Skeletal muscle satellite cell (primary cell): Measurements from ENCODE around the gene THBS4. TPM values are rescaled to one million over a fixed set of nuclear protein-coding genes. Genes with fewer than 3 reads are reported as not detected.

Source experiments
- H3K27me3 ChIP-seq: 2 replicates; pipeline ENCODE4 v1.7.0; 2013; ENCODE audit warnings: low read length; ENCODE audit not compliant: control insufficient read depth, insufficient read depth
- H3K36me3 ChIP-seq: 2 replicates; pipeline ENCODE4 v1.7.0; 2013; ENCODE audit warnings: mild to moderate bottlenecking, control low read depth, low read length; ENCODE audit not compliant: insufficient read depth
- H3K4me1 ChIP-seq: 2 replicates; pipeline ENCODE4 v1.7.0; 2013; ENCODE audit warnings: low read length; ENCODE audit not compliant: control insufficient read depth, insufficient read depth
- H3K4me2 ChIP-seq: 2 replicates; pipeline ENCODE4 v1.7.0; 2013; ENCODE audit warnings: mild to moderate bottlenecking, low read length
- H3K4me3 ChIP-seq: 2 replicates; pipeline ENCODE4 v1.7.0; 2013; ENCODE audit warnings: low read length
- H3K9ac ChIP-seq: 2 replicates; pipeline ENCODE4 v1.7.0; 2013; ENCODE audit warnings: mild to moderate bottlenecking, low read depth, low read length, moderate library complexity
- H3K9me3 ChIP-seq: replicated peaks from 2 replicates; pipeline ENCODE4 v1.7.0; 2013; ENCODE audit warnings: mild to moderate bottlenecking, control low read depth, low read length
- small RNA-seq: library from RNA; depleted of rRNA; stranded (forward); fragments of <200 nt; gene quantifications from one replicate; pipeline ENCODE3, GENCODE V24; 2012

The THBS4 gene

GRCh38 chr5:80125022-80125961 is 90.1 kb downstream of the THBS4 start:
- H3K4me1 ChIP-seq, result peaks cover 15% of the 10 kb centered on the region
- no peaks in the 10 kb centered on the region for H3K27me3 ChIP-seq
- no peak overlapping the region for H3K4me3 ChIP-seq
- peak overlapping the region; percentile 3 for H3K4me2 ChIP-seq
- H3K9me3 ChIP-seq, result no peaks in the 10 kb centered on the region
- H3K9ac ChIP-seq, result no peak overlapping the region
- no peaks in the 10 kb centered on the region for H3K36me3 ChIP-seq

GRCh38 chr5:80125962-80126480 is 90.9 kb downstream of the THBS4 start:
- H3K4me1 ChIP-seq, result peaks cover 15% of the 10 kb centered on the region

GRCh38 chr5:80127116-80127552 is 92.0 kb downstream of the THBS4 start:
- H3K9ac ChIP-seq, result no peak overlapping the region
- no peak overlapping the region for H3K4me3 ChIP-seq
- H3K36me3 ChIP-seq, result no peaks in the 10 kb centered on the region
- peaks cover 15% of the 10 kb centered on the region for H3K4me1 ChIP-seq
- no peaks in the 10 kb centered on the region for H3K27me3 ChIP-seq
- H3K4me2 ChIP-seq, result no peak overlapping the region
- no peaks in the 10 kb centered on the region for H3K9me3 ChIP-seq

More at GRCh38 chr5:80125962-80126480, 90.9 kb downstream of the THBS4 start:
- H3K4me2 ChIP-seq, result peak overlapping the region; percentile 34
- H3K4me3 ChIP-seq, result no peak overlapping the region
- H3K9me3 ChIP-seq, result no peaks in the 10 kb centered on the region
- no peaks in the 10 kb centered on the region for H3K36me3 ChIP-seq
- peak overlapping the region; percentile 30 for H3K9ac ChIP-seq
- H3K27me3 ChIP-seq, result no peaks in the 10 kb centered on the region

- Histone ChIP-seq H3K9ac (no peak overlapping the region), H3K4me2 (no peak overlapping the region), H3K4me3 (no peak overlapping the region), H3K36me3 (no peaks in the 10 kb centered on the region), H3K9me3 (no peaks in the 10 kb centered on the region), H3K27me3 (no peaks in the 10 kb centered on the region), H3K4me1 (peaks cover 15% of the 10 kb centered on the region)
Observed at GRCh38 chr5:80128141-80128540, 93.0 kb downstream of the THBS4 start.

GRCh38 chr5:80129146-80129545 is 94.0 kb downstream of the THBS4 start:
- H3K36me3 ChIP-seq, result no peaks in the 10 kb centered on the region
- no peak overlapping the region for H3K4me3 ChIP-seq
- H3K4me2 ChIP-seq, result no peak overlapping the region
- no peak overlapping the region for H3K9ac ChIP-seq
- peaks cover 15% of the 10 kb centered on the region for H3K4me1 ChIP-seq
- H3K9me3 ChIP-seq, result no peaks in the 10 kb centered on the region
- no peaks in the 10 kb centered on the region for H3K27me3 ChIP-seq

Small RNAs within 50 kb of the gene (small RNA-seq; reads per million reads assigned to genes)
- not detected for gene TRMT112P2
